Memory B cell (primary cell): Measurements from ENCODE around the gene ACVRL1.
A peak's percentile ranks its signal among the peaks of the same experiment; 100 is the strongest.

Experiments used
- ATAC-seq: fragments of 150-1000 bp; cut with Tn5 transposase; 2 replicates; pipeline ENCODE4 v1.10.0; 2021; ENCODE audit warnings: low read depth, mild to moderate bottlenecking, moderate library complexity
- DNase-seq, 2 donors: peaks; one replicate each; pipeline ENCODE4 v3.0.0; 2022; ENCODE audit warnings: low spot score in 2 of 2
- H3K27ac Mint-ChIP-seq: one replicate; pipeline ENCODE4 v1.8.0; 2022; ENCODE audit warnings: mild to moderate bottlenecking, moderate library complexity, mixed read lengths
- H3K27me3 Mint-ChIP-seq: one replicate; pipeline ENCODE4 v1.8.0; 2022; ENCODE audit warnings: mixed read lengths
- H3K36me3 Mint-ChIP-seq: one replicate; pipeline ENCODE4 v1.8.0; 2022; ENCODE audit warnings: mild to moderate bottlenecking, mixed read lengths
- H3K4me1 Mint-ChIP-seq: one replicate; pipeline ENCODE4 v1.8.0; 2022; ENCODE audit warnings: mixed read lengths
- H3K4me3 Mint-ChIP-seq: one replicate; pipeline ENCODE4 v1.8.0; 2022; ENCODE audit warnings: mild to moderate bottlenecking, moderate library complexity, mixed read lengths
- H3K9me3 Mint-ChIP-seq: one replicate; pipeline ENCODE4 v1.8.0; 2022; ENCODE audit warnings: mixed read lengths

The ACVRL1 gene

DNA sequence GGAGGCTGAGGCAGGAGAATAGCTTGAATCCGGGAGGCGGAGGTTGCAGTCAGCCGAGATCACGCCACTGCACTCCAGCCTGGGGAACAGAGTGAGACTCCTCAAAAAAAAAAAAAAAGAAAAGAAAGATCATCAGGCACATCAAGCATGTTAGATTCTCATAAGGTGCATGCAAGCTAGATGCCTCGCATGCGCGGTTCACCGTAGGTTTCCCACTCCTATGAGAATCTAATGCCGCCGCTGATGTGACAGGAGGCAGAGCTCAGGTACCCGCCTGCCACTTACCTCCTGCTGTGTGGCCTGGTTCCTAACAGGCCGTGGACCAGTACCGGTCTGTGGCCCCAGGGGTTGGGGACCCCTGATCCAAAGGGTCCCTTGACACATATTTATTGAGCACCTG lies 51.2 kb downstream of the ACVRL1 start:
- no peaks in the 10 kb centered on the region for H3K36me3 Mint-ChIP-seq
- no peaks in the 10 kb centered on the region for H3K9me3 Mint-ChIP-seq
- peaks cover 2% of the 10 kb centered on the region for H3K4me1 Mint-ChIP-seq
- H3K4me3 Mint-ChIP-seq: no peak overlapping the region
- DNase-seq: no peak
- H3K27me3 Mint-ChIP-seq: no peaks in the 10 kb centered on the region
- no peak for ATAC-seq
- no peak overlapping the region for H3K27ac Mint-ChIP-seq

DNA sequence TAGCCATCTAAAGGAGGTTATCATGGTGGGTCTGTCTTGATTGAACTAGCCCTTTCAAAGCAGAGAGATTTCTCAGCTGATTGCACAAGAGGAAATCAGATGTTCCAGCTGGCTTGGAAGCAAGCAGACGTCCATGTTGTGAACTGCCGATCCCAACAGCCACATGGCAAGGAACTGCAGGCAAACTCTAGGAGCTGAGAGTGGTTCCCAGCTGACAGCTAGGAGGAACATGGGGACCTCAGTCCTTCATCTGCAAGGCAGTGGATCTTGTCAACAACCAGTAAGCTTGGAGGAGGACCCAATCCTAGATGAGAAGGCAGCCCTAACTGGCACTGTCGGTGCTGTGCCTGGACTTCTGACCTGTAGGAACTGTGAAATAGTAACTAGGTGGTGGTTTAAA lies 51.9 kb downstream of the ACVRL1 start:
- Mint-ChIP-seq H3K4me1 (no peaks in the 10 kb centered on the region), H3K27me3 (no peaks in the 10 kb centered on the region), H3K27ac (no peak overlapping the region), H3K36me3 (no peaks in the 10 kb centered on the region), H3K9me3 (no peaks in the 10 kb centered on the region), H3K4me3 (no peak overlapping the region)
- DNase-seq (no peak), ATAC-seq (no peak)

DNA sequence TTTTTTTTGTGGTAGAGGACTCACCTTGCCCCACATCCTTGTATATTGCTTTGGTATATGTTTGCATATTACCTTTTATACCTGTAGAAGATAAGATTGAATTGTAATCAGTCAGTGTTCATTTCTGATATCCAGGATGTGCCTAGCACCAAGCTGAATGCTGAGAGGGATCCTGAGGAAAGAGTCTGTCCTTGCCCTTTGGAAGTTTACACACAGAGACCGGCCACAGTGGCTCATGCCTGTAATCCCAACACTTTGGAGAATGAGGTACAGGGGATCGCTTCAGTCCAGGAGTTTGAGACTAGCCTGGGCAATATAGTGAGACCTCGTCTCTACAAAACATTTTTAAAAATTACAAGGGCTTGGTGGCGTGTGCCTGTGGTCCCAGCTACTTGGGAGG lies 52.6 kb downstream of the ACVRL1 start:
- H3K9me3 Mint-ChIP-seq: no peaks in the 10 kb centered on the region
- no peak for DNase-seq
- H3K4me3 Mint-ChIP-seq: no peak overlapping the region
- H3K4me1 Mint-ChIP-seq: no peaks in the 10 kb centered on the region
- H3K36me3 Mint-ChIP-seq: no peaks in the 10 kb centered on the region
- no peak for ATAC-seq
- H3K27me3 Mint-ChIP-seq: no peaks in the 10 kb centered on the region
- H3K27ac Mint-ChIP-seq: no peak overlapping the region

DNA sequence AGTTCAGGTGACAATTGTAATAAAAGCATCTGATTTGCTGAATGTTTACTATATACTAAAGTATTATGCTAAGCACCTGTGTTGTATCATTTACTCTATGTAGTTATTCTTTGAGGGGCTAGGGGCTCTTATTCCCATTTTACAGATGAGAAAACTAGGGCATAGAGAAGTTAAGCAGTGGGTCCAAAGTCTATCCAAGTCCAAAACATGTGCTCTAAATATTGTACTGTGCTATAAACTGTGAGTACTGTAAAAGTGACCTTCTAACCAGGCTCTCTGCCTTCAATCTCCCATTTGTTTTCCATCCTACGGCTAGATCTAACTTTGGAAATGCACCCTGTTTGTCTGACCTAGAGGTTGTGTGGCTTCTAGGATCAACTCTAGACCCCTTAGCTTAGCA lies 53.2 kb downstream of the ACVRL1 start:
- Mint-ChIP-seq H3K27me3 (no peaks in the 10 kb centered on the region), H3K4me3 (no peak overlapping the region), H3K27ac (no peak overlapping the region), H3K36me3 (no peaks in the 10 kb centered on the region), H3K4me1 (no peaks in the 10 kb centered on the region), H3K9me3 (no peaks in the 10 kb centered on the region)
- no peak for ATAC-seq
- DNase-seq: no peak

DNA sequence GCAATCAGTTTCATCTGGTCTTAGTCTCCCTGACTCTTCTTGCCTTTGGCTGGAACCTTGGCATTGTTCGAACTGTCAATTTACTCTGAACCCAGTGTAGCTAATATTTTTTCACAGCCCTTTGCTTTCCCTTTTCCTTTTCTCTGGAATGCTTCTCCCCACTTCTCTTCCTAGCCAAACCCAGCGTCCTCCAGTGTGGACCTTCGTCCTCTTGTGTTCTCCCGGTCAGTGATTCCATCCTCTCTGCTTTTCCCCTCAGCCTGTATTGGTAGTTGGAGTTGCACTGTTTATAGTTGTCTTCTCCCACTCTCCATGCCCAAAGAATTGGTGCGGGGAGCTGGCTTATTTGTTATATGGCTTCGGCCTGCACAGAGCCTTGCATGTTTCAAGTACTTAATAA lies 53.6 kb downstream of the ACVRL1 start:
- Mint-ChIP-seq H3K4me3 (no peak overlapping the region), H3K4me1 (no peaks in the 10 kb centered on the region), H3K27me3 (no peaks in the 10 kb centered on the region), H3K36me3 (peaks cover 2% of the 10 kb centered on the region), H3K27ac (no peak overlapping the region), H3K9me3 (no peaks in the 10 kb centered on the region)
- DNase-seq (no peak), ATAC-seq (no peak)

DNA sequence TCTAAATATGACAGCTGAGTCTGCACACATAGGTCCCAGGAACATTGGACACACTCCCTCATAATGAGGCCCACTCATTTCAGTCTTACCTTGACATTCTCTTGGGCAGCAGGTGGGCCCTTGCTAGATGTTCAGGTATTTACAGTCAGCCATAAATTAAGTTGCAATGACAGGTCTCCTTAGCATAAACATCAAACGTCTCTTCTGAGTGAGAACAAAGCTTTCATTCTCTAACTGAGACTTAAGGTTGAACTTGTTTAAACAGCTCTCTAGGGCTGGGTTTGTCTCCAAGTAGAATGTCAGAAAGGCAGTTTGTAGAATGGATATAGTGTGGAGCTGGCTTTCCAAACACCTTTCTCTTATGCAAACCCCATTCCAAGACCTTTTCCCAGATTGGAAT lies 54.5 kb downstream of the ACVRL1 start:
- H3K4me3 Mint-ChIP-seq: no peak overlapping the region
- DNase-seq (no peak), ATAC-seq (no peak)
- peaks cover 2% of the 10 kb centered on the region for H3K36me3 Mint-ChIP-seq
- no peak overlapping the region for H3K27ac Mint-ChIP-seq
- no peaks in the 10 kb centered on the region for H3K27me3 Mint-ChIP-seq
- no peaks in the 10 kb centered on the region for H3K4me1 Mint-ChIP-seq
- no peaks in the 10 kb centered on the region for H3K9me3 Mint-ChIP-seq

DNA sequence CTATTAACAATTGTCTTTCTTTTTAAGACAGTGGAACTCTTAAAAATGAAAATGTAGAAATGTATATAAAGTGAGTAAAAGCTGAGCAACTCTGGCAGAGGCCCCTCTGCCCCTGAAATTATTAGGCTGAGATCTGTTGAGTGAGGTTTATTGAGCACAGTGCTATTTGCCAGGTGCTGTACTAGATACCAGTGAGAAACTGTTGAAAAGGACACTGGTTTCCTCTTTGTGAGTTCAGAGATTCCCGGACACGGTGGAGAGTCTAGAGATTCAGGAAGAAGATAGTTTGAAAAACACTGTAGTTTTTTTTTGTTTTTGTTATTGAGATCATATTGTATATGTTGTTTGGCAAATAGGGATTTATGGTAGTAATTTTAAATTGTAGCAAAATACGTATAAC lies 55.4 kb downstream of the ACVRL1 start:
- Mint-ChIP-seq H3K9me3 (no peaks in the 10 kb centered on the region), H3K4me1 (no peaks in the 10 kb centered on the region), H3K27ac (no peak overlapping the region), H3K27me3 (no peaks in the 10 kb centered on the region), H3K4me3 (no peak overlapping the region), H3K36me3 (peaks cover 2% of the 10 kb centered on the region)
- DNase-seq: no peak
- no peak for ATAC-seq

DNA sequence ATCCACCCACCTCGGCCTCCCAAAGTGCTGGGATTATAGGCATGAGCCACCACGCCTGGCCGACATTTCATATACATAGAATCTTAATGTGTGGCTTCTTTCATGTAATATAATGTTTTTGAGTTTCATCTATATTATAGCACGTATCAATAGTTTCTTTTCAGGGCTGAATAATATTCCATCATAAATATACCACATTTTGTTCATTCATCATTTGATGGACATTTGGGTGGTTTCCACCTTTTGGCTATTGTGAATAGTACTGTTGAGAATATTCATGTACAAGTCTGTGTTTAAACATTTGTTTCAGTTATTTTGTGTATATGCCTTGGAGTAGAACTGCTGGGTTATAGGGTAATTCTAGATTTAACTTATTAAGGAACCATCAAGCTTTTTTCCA lies 56.2 kb downstream of the ACVRL1 start:
- H3K27me3 Mint-ChIP-seq: peaks cover under 1% of the 10 kb centered on the region
- H3K4me3 Mint-ChIP-seq: no peak overlapping the region

DNA sequence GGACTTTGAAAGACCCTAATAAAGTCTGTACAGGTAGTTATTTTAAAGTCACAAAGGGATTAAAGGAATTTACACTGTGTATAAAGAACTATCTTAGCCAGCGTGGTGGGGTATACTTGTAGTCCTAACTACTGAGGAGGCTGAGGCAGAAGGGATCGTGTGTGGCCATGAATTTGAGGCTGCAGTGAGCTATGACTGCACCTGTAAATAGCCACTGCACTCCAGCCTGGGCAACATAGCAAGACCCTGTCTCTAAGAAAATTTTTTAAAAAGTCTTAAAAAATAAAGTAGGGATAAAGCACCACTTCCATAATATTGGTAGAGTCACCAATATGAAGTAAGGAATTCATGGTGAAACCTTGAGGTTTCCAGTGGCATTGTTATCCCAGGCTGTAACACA lies 62.3 kb downstream of the ACVRL1 start:
- H3K4me1 Mint-ChIP-seq: peaks cover 31% of the 10 kb centered on the region
- no peak overlapping the region for H3K4me3 Mint-ChIP-seq
- H3K27ac Mint-ChIP-seq: no peak overlapping the region
- H3K9me3 Mint-ChIP-seq: no peaks in the 10 kb centered on the region
- no peak for ATAC-seq
- DNase-seq: no peak
- peaks cover 4% of the 10 kb centered on the region for H3K27me3 Mint-ChIP-seq
- peaks cover 4% of the 10 kb centered on the region for H3K36me3 Mint-ChIP-seq

More for the DNA sequence above, 56.2 kb downstream of the ACVRL1 start:
- no peak overlapping the region for H3K27ac Mint-ChIP-seq
- H3K36me3 Mint-ChIP-seq: peaks cover 2% of the 10 kb centered on the region
- no peaks in the 10 kb centered on the region for H3K4me1 Mint-ChIP-seq
- DNase-seq: no peak
- no peak for ATAC-seq
- H3K9me3 Mint-ChIP-seq: no peaks in the 10 kb centered on the region

DNA sequence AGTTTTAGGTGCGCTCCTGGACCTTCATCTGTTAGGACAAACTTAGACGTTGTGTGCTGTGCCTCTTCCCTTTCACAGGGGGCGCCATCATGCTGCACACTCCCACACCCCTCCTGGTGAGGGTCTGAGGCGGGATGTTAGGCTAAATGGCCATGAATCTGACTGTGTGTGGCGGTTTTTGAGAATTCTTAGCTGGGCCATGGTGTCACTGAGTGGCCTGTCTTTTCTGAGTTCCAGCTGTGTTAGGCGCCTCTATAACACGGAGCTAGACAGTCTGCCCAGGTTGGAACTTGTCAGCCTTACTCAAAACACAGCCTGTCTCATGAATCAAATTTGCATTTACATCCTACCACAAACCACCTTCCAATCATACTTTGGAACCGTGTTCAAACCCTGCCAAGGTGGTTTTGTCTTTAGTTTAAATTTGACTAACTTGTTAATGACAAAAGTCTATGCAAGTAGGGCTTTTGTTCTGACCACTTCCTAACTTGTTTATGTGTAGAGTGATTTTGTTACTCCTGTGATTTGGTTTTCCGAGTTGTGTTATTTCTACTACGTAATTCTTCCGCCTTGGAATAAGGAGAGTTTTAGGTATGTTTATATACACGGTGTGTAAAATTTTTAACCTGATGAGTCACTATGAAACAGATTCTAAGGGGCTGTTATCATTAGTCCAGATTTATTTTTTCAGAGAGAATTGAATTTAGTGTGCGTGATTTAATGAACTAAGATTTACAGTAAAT lies 63.8 kb downstream of the ACVRL1 start:
- ATAC-seq (peak; percentile 94), DNase-seq (peak; percentile 36 to 39)
- peaks cover 7% of the 10 kb centered on the region for H3K36me3 Mint-ChIP-seq
- H3K27me3 Mint-ChIP-seq: peaks cover 4% of the 10 kb centered on the region
- H3K4me3 Mint-ChIP-seq: peak overlapping the region; percentile 68
- no peak overlapping the region for H3K27ac Mint-ChIP-seq
- H3K9me3 Mint-ChIP-seq: no peaks in the 10 kb centered on the region
- H3K4me1 Mint-ChIP-seq: peaks cover 34% of the 10 kb centered on the region

DNA sequence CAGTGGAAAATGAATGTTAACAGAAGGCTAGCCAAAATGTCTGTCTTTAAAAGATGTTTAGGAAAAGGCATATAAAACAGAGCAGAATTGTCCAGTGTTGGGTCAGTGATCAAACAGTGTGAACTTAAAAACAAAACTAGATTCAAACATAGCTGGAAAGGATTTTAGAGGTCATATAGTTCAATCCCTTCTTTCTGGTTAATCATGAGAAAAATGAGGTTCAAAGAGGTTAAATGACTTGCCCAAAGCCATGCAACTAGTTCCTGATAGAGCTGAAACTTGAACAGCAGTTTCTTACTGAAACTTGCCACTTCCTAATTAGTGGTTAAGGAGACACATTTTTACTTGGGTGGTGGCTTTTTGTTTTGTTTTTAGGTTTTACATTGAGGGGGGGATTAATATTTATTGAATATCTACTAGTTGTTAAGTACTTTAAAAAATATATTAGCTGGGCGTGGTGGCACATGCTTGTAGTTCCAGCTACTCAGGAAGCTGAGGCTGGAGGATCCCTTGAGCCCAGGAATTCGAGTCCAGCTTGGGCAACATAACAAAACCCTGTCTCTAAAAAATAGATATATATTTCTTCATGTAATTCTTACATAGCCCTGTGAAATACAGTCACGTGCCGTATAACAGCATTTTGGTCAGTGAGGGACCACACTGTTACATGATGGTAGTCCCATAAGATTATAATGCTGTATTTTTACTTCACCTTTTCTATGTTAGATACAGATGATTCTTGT lies 64.5 kb downstream of the ACVRL1 start:
- Mint-ChIP-seq H3K4me3 (peak overlapping the region; percentile 1), H3K27ac (no peak overlapping the region), H3K27me3 (peaks cover 4% of the 10 kb centered on the region), H3K36me3 (peaks cover 7% of the 10 kb centered on the region), H3K4me1 (peaks cover 34% of the 10 kb centered on the region), H3K9me3 (no peaks in the 10 kb centered on the region)
- ATAC-seq (peak; percentile 43), DNase-seq (no peak)

DNA sequence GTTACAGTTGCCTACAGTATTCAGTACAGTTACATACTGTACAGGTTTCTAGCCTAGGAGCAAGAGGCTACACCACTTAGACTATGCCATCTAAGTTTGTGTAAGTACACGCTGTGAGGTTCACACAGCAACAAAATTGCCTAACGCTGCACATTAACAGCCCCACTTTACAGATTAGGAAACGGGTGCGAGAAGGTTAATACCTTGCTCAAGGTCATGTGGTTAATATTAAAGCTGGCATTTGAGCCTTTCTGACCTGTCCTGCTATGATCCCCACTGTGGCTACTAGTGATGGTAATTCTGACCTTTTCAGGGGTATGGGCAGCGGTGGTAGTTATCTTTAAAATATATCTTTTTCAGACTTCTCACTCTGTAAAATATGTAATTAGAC lies 65.1 kb downstream of the ACVRL1 start:
- Mint-ChIP-seq H3K4me3 (no peak overlapping the region), H3K9me3 (no peaks in the 10 kb centered on the region), H3K27me3 (peaks cover 4% of the 10 kb centered on the region), H3K36me3 (peaks cover 7% of the 10 kb centered on the region), H3K4me1 (peaks cover 34% of the 10 kb centered on the region), H3K27ac (no peak overlapping the region)
- no peak for DNase-seq
- ATAC-seq: no peak

DNA sequence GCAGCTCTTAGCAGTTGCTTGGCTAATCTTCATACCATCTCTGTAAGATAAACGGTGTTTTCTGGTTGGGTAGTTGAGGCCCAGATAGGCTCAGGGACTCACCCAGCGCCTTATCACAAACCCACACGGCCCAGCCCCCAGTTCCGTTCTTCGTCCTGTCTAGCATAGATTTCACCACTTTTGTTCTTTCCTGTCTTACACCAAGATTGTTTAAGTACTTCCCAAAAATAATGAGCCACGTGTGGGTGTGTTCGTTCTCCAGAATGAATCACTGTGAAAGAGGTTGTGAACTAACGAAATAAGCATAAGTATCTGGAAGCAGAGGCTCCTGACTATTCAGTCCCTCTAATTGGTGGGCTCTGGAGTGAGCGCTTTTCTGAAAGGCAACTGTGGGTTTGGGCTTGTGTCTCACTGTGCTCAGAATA lies 65.6 kb downstream of the ACVRL1 start:
- no peak overlapping the region for H3K27ac Mint-ChIP-seq
- peaks cover 4% of the 10 kb centered on the region for H3K27me3 Mint-ChIP-seq
- no peaks in the 10 kb centered on the region for H3K9me3 Mint-ChIP-seq
- peaks cover 7% of the 10 kb centered on the region for H3K36me3 Mint-ChIP-seq
- no peak for DNase-seq
- ATAC-seq: no peak
- H3K4me1 Mint-ChIP-seq: peaks cover 34% of the 10 kb centered on the region
- peak overlapping the region; percentile 33 for H3K4me3 Mint-ChIP-seq
